Frontal cortex (tissue), 4 donors: Measurements from ENCODE around the gene BRMS1. TPM values are rescaled to one million over a fixed set of nuclear protein-coding genes. Genes with fewer than 3 reads are reported as not detected.

Experiments used
- DNase-seq, 2 donors: peaks; one replicate each; pipeline ENCODE4 v3.0.0; 2012; ENCODE audit warnings: low spot score in 2 of 2
- FAIRE-seq: peaks from 2 replicates; lab custom pipeline; 2012; peaks lifted over from hg19 to GRCh38; lab: Jason Lieb, UNC
- total RNA-seq: library from RNA; depleted of rRNA; stranded (reverse); fragments of >200 nt; gene quantifications from one replicate; pipeline ENCODE4 v1.2.3, GENCODE V29; 2014
- donor health status: control.
- donor health status: control.
- donor health status: control.

The BRMS1 gene
- total RNA-seq, 1 donor from 2014 or later, result 19.2 TPM

DNA sequence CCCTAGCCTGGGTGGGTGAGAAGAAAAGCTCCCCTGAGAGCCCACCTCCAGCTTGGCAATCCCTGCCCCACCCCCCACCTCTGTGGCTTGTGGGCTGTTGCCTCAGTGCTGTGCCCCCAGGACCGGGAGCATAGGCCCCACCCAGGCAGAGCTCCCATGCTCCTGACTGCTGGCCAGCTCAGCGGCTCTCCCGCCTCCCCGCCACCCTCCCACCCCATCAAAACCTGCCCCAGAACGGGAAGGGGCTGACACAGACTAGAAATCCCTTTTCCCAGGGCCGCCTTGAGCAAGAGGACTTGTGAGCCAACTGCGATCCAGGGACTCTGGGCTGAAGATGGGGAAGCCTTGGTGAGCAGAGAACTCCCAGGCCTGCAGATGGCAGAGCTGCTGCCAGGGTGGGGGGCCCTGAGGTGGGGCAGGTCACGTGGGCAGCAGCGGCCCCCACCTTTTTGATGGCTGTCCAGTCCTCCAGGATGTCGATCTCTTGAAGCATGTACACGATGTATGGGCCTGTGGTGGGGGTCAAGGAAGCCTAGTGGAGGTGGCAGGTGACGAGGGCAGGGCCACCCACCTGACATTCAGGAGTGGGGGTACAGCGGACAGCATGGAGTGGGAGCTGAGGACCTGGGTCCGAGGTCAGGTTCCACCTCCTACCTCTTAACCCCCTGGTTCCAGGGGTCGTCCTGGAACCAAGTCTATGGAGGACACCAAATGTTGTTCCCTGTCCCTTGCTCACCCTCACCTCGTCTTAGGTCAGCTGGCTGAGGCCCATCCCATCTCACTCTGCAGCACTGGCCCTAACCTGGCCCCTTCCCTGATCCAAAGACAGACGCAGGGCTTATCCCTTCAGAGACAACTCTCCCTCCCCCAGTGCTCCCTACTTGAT, 6.4 kb downstream of the BRMS1 start:
- DNase-seq (no peak), FAIRE-seq (no peak)

DNA sequence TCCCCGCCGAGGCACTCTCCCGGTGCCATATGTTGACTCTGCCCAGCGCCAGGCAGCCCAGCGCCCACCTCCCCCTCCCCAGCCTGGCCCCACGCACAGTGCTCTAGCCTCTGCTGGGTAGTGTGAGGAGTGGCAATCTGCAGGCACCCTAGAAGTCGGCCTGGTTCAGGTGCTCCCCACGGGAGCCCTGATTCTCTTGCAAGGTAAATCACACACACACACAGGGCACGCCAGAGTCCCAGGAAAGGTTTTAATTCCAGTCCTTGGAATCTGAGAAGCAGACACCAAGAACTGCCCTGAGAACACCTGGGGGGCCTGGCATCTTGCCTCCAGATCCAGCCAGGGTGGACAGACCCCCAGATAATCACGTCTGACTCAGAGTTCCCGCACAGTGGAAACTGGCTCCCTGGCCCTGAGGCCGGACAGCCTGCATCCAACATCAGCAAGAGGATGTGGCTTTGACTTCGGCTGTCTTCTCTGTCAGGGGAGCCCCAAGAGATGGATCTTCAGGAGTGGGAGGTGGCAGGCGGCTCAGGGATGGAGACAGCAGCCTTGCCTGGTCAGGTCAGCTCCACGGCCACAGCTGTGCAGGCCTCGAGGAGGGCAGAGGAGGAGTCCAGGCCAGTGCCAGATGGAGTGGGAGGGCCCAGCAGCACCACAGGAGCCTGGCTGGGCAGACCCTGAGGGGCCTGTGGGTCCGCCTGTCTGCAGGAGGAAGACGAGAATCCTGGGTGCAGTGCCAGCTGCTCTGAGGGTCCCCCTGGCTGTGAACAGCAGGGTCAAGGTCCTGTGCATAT, 7.6 kb downstream of the BRMS1 start:
- no peak for DNase-seq
- FAIRE-seq, result no peak

DNA sequence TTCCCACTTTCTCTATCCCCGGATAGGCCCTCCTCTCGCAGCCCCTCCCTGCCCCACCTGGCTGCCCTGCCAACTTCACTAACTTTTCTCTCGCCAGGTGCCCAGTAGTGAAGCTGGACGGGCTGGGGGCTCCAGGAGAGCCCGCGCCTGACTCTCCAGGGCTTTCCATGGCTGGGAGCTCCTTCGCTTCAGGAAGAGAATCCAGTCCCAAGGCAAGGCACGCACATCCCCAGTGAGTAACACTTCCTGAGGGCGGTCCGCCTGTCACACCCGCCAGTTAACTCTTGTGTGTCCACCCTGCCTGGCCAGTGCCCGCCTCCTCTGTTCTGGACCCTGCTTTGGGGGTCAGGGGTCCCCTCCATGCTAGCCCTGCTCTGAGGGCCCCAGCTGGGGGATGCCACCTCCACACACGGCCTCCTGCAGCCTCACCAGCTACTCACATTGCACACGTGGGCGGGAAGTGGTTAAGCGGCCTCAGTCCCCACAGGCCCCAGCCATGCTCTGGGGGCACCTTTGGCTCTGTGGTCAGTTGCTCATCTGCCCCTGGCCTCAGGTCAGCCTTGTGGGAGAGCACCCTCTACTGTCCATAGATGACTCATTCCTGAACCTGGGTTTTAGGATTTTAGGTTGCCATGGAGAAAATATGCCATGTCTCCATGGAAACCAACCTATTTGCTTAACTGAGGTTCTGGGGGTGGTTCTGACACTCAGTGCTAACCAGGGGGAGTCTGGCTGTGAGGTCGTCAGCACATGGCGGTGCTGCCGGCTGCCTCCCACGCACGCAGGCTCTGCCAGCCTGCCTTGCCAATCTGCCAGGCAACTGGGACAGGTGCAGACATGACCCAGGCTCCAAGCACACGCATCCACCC, 8.4 kb downstream of the BRMS1 start, which contains the start of gene RIN1:
Gene RIN1, minus strand, starts transcription at position 201 of the 869 bp plus-strand sequence. Its CDS starts 32 bp downstream, at position 169.
- DNase-seq, result peak; percentile 69 to 91
- FAIRE-seq, result no peak

DNA sequence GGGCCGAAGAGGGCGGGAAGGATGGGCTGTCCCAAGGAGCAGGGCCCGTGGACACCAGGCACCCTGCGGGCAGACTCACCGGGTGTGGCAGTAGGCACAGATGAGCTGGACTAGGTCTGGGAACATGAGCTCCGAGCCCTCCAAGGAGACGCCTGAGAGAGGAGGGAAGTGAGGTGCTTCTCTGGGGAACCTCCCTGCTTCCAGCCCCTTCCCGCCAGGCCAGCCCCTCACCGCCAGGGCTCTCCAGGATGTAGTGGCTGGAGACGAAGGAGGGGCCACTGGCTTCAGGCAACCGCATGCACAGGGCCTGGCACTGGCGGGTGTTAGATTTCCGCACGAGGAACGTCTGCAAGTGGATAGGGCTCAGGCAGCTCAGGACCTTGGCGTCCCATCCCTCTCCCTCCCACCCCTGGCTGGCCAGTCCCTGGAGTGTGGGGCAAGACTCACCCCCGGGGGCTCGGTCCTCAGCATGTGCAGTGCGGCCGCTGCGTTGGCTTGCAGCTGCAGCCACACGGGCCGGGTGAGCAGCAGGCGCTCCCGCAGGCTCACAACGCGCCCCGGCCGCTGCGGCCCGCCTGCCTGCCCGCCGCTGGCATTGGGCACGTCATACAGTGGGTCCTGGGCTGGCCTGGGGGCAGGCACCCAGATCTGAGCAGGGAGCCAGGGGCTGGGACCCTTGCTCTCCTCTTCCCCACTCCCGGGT, 9.2 kb downstream of the BRMS1 start:
- FAIRE-seq (no peak), DNase-seq (no peak)

DNA sequence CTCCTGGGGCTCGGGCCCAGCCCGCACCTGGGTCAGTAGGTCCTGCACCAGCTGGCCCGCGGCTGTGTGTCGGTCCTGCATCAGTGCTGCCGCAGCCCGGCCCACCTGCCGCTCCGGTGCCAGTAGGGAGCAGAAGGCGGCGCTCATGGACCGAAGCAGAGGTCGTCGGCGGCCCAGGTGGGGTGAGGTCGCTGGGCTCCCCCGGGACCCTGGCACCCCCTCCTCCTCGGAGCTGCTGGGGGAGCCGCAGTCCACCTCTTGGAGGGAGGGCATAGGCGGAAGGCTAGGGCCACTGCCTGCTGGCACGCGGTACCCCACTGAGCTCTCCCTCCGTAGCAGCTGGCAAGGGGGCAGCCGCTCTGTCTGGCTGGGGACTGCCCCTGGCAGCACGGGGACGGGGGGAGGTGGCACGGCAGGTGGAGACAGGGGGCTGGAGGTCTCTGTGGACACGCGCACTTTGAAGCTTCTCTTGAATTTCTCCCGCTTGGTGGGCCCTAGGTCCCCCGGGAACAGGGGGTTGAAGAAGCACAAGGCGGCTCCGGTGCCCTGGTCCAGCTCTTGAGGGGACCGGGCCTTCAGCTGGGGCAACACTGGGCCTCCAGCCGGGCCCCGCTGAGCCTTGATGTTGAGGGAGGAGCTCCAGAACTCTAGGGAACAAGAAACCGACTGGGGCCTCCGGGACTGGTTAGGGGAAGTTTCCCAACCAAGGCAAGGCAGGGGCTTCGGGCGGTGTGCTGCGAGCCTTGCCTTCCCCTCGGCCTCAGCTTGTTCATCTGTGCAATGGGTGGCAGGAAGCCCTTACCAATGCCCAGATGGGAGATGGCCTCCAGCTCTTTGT, 10.1 kb downstream of the BRMS1 start:
- FAIRE-seq (no peak), DNase-seq (no peak)

DNA sequence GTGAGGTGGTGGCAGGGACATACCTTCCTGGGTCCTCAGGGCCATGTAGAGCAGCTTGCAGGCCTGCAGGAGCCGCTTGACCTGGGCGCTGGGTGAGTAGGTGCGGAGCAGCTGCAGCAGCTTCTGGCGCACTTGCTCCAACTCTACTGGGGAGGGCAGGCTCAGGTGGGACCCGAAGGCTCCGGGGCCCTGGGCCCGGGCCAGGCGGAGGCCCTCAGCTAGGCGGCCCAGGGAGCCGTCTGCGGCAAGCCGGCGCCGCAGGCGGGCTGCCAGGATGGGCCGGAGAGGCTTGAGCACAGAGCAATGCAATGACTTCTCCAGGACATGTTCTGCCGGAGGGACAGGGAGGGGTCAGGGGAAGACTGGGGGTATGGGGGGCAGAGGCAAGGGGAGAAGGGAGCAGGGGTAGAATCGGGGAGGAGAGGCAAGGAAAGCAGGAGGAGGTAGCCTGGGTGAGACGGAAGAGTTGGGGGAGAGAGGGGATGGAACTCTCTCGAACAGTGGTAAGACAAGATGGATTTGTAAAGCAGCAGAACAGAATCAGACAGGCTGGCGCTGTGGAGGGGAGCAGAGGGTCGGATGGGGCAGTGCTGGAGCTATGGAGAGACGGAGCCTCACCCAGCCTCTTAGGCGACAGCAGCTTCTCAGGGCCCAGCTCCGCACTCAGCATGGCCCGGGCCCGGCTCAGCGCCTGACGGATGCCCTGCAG, 10.9 kb downstream of the BRMS1 start:
- no peak for DNase-seq
- FAIRE-seq, result no peak

DNA sequence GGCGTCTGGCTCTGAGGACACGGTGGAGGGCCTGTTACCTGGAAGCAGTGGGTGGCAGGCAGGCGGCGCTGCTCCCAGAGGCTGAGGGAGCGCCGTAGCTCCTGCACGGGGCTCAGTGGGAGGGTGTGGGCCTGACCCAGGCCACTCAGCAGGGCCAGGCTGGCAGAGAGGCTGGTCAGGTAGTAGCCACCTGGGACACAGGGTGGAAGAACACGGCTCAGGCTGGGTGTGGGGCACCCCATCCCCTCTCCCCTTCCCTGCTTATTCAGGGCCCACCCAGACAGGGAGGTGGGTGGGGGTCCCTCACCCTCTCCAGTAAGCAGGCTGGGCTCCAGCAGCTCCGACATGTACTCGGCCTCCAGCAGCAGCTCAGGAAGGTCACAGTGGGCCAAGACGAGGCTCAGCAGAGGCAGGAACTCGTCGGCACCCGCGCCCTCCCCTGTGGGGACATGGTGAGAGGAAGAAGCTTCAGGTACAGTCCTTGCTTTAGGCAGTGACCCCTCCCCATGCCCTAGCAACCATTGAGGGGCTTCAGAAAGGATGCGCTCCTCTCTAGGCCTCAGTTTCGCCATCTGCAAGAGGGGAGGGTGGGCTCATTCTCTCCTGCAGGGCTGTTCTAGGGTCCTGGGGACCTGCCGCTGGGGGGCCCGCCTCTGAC, 11.6 kb downstream of the BRMS1 start:
- DNase-seq (no peak), FAIRE-seq (no peak)

DNA sequence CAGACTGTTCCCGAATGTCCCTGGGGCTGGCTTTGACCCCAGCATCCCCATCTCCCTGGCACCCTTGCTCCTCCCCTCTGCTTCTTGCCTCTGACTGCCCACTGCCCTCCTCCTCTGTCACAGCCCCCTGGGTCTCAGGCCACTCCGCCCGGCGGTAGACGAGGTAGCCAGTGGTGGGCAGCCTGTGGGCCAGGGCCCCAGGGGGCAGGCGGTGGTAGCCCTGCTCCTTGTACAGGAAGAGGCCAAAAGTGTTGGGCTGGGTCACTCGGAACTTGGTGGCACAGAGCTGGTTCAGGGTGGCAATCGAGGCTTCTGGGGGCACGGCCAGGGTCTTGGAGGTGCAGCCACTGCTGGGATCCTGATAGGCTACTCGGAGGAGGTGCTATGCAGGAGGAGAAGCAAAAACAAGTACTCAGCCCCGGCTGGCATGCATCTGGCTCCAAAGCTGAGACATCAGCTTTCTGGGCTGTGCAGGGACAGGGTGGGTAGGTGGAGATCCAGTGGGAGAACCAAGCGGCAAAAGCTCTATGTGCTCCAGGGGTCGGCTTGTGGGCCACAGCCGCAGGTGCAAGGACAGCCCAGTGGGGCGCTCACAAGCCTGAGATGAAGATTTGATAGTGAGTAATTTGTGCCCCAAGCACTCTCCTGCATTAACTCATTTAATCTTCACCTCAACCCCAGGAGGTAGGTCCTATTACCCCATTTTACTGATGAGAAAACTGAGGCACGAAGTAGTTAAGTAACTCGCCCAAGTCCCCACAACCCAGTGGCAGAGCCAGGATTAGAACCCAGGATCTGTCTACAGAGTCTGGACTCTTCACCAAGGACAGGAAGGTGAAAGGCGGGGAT, 12.3 kb downstream of the BRMS1 start:
- DNase-seq (no peak), FAIRE-seq (no peak)

DNA sequence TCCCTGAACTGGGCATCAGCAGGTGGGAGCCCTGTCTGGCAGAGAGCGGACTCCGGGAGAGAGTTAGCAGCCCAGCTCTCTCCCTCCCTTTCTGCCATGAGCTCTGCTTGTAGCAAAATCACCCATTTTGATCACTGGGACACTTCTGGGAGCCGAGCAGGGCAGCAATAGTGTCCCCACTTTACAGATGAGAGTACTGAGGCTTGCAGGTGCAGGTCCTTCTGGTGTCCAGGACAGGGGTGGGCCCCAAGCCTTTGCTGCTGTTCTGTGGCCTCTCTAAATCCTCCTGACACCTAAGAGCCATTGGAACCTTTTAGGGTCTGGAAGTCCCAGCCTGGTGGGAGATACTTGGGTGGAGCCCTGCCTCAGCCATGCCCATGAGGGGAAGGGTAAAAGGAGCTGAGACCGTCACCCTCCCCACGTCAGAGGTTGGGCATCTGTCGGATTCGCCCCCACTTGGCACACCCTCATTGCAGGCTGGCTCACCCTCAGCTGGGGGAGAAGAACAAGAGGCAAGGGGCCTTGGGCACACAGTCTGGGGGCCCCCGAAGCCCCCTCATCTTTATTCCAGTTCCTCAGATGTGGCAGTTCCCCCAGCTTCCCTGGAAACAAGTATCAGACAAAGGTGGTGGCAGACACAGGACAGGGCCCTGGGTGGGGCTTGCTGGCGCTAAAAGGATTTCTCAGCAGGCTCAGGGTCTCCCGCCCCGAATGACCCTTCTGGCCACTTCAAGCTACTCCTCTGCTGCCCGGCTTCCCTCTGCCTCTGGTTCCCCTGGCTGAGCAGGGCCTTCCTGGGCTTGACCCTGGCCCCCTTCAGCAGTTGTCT, 13.1 kb downstream of the BRMS1 start:
- no peak for FAIRE-seq
- DNase-seq, result no peak

DNA sequence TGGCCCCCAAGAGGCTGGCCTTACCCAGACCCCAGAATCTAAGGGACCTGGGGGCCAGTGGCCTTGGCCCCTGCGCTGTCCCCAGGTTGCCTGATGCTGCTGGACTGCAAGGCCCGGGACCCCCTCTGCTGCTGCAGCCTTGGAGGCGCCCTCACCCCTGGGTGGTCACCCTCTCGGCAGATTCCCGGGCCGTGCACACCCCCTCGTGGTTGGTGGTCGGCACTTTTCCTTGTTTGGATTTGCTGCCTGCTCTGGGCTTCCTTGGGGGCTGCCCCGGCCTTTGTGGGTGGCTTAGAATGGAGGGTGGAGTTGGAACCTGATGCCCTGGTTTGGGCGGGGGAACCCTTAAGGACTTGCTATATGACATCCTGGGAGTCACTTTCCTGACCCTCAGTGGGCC, 14.0 kb downstream of the BRMS1 start:
- DNase-seq (no peak), FAIRE-seq (no peak)

DNA sequence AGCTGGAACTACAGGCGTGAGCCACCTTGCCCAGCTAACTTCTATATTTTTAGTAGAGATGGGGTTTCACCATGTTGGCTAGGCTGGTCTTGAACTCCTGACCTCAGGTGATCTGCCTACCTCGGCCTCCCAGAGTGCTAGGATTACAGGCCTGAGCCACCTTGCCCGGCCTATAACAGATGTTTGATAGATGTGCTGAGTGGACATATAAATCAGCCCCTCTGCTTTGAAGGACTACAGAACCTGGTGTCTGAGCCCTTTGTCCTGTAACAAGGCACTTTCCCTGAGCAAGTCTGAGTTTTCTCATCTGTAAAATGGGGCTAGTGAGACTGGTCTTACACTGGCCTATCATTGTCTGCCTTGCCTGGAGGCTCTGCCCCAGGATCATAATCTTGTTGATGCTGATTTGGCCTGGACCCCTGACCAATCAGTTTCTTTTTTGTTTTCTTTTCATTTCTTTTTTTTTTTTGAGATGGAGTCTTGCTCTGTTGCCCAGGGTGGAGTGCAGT, 15.7 kb downstream of the BRMS1 start:
- DNase-seq (no peak), FAIRE-seq (no peak)

DNA sequence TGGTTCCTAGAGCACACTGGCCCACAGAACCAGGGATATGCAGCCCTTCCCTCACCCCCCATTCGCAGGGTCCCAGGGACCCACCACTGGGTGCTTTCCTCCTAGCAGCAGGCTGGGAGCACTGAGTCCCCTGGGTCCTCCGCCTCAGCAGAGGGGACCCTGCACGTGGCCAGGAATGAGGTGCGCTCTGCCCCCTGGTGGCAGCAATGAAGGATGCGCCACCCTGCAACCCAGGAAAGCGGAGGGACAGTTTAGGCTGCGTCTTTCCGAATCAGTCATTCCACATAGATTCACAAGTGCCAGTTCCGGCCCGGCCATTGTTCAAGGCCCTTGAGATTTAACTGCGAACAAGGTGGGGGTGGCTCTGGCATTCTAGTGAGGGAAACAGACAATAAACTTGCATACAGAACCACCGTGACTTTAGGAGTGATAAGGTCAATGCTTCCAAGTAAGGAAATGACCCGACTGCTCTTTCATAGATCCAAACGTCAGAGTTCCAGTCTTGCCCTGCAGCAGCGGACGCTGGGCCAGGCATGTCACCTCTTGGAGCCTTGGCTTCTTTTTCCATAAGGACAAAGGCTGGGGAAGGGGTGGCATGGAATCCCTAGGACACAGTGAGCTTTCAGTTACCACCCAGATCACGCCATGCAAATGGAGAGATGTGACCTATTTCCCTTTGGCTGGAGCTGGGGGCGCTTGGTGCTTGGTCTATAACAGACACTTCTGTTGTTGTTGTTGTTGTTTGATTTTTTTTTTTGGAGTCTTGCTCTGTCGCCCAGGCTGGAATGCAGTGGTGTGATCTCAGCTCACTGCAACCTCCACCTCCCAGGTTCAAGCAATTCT, 16.4 kb downstream of the BRMS1 start:
- FAIRE-seq (no peak), DNase-seq (peak; percentile 83 to 88)

DNA sequence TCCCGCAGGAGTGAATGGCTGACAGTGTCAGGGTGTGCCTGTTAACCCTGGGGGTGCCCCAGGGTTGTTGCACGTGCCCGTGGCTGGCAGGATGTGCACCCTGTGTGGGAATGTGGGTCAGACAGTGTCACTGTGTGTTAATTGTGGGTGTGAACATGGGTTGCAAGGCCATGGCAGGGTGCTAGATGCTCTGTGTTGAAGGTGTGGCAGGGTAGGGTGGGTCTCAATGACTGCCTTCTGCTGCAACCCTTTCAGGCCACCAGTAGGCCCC, 16.9 kb downstream of the BRMS1 start:
- no peak for DNase-seq
- FAIRE-seq, result no peak

DNA sequence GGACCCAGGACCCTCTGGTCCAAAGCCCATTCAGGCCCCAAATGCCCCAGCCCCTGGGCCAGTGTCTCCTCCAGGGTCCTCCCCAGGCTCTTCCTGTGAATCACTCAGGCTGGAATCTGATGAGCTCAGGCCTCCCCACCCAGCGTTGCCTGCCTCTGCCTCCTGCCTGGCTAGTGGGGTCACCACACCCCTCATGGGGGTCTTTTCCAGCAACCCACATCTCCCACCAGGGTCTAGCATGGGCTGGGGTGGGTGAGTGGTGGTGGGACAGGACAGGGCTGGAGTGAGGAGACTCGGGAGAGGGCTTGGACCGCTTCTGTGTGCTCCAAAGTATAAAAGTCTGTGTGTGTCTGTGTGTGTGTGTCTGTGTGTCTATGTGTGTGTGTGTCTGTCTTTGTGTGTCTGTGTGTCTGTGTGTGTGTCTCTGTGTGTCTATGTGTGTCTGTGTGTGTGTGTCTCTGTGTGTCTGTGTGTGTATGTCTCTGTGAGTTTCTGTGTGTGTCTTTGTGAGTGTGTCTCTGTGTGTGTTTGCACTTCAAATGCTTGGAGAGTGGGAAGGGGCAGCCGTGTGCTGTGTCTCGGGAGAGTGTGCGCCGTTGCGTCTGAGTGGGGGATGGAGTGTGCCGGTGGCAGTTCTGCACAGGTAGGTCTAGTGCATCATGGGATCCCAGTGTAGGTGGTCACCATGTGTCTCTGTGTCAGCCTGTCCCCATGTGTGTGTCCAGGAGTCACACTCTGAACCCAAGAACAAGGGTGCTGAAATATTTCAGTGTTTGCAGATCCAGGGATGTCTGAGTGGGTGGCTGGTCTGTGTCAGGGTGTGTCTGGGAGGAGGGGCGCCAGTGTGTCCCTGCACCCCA, 17.5 kb downstream of the BRMS1 start:
- no peak for FAIRE-seq
- DNase-seq, result no peak
